Suprapubic skin (tissue), 4 donors: ENCODE results near the gene SCAPER. TPM values are rescaled to one million over a fixed set of nuclear protein-coding genes. Genes with fewer than 3 reads are reported as not detected.

Experiments used
- DNase-seq, 2 donors: peaks; one replicate each; pipeline ENCODE4 v3.0.0-alpha.2; 2019; ENCODE audit warnings: low spot score in 2 of 2
- H3K27ac ChIP-seq: fragments of 200-600 bp; sonication (generic); one replicate; pipeline ENCODE4 v1.5.1; 2019
- H3K27me3 ChIP-seq: fragments of 200-600 bp; sonication (generic); one replicate; pipeline ENCODE4 v1.5.1; 2019
- H3K36me3 ChIP-seq: fragments of 200-600 bp; sonication (generic); one replicate; pipeline ENCODE4 v1.5.1; 2019
- H3K4me1 ChIP-seq: fragments of 200-600 bp; sonication (generic); one replicate; pipeline ENCODE4 v1.5.1; 2019
- H3K4me3 ChIP-seq: fragments of 200-600 bp; sonication (generic); one replicate; pipeline ENCODE4 v1.5.1; 2019; ENCODE audit warnings: mild to moderate bottlenecking
- H3K9me3 ChIP-seq: fragments of 200-600 bp; sonication (generic); one replicate; pipeline ENCODE4 v1.5.1; 2019
- EP300 ChIP-seq: sonication (generic); formaldehyde crosslinking; IDR thresholded peaks from one replicate; pipeline ENCODE4 v1.6.1; 2017; ENCODE audit warnings: antibody characterized with exemption
- POLR2A ChIP-seq, 2 donors: fragments of 450-650 bp; IDR thresholded peaks; one replicate each; pipeline ENCODE4 v1.6.1; 2017; ENCODE audit warnings: antibody characterized with exemption in 2 of 2, mild to moderate bottlenecking in 2 of 2, moderate library complexity in 2 of 2
- POLR2AphosphoS5 ChIP-seq, 3 donors: sonication (generic); formaldehyde crosslinking; IDR thresholded peaks; one replicate each; pipeline ENCODE4 v1.6.1; 2017; ENCODE audit warnings: antibody characterized with exemption in 3 of 3
- WGBS: methylation state at CpG from one replicate; pipeline ENCODE4 v1.1.5; 2018; 5-methylcytosine and 5-hydroxymethylcytosine counted together
- total RNA-seq, 4 donors: library from RNA; depleted of rRNA; stranded (reverse); fragments of >200 nt; gene quantifications; one replicate each; pipeline ENCODE4 v1.1.0, GENCODE V29; 2016
- TF ChIP-seq, protein P1 (sequence below), 2 donors: fragments of 200-600 bp in 1 of 2; fragments of 450-650 bp in 1 of 2; sonication (generic) in 1 of 2; IDR thresholded peaks; one replicate each; pipeline ENCODE4 v1.5.1; 2016 to 2019; ENCODE audit warnings: antibody characterized with exemption in 2 of 2, mild to moderate bottlenecking in 1 of 2, moderate library complexity in 1 of 2

The SCAPER gene
- total RNA-seq, 4 donors from 2014 or later, result 26.3 to 61.4 (median 37.3) TPM

DNA sequence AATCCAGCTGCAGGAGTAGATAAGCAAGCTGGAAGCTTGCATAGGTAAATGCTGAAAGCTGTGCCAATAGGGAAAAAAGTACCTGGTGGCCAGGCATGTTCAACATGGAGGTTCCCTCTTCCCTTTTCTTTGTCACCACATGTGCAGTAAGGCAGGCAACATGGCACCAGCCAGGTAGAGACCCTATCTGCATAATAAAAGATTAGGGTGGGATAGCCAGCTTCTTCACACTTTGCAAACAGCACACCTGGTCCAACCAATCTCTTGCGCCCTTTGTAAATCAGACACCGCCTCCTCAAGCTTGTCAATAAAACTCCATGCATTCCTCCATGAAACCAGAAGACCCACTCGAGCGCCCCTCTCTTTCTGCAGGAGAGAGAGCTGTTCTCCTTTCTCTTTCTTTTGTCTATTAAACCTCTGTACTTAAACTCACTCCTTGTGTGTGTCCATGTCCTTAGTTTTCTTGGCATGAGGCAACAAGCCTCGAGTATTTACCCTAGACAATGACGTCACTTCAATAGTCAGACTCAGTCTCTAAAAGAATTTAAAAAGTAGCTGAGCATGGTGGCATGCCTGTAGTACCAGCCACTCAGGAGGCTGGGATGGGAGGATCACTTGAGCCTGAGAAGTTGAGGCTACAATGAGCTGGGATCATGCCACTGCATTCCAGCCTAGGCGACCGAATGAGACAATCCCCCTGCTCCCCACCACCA is 256.3 kb downstream of the SCAPER start:
- TF ChIP-seq EP300 (no peak), POLR2AphosphoS5 (IDR thresholded peaks at IDR 0.05) (no peak), POLR2A (IDR thresholded peaks at IDR 0.05) (no peak)
- TF ChIP-seq, protein P1, sequence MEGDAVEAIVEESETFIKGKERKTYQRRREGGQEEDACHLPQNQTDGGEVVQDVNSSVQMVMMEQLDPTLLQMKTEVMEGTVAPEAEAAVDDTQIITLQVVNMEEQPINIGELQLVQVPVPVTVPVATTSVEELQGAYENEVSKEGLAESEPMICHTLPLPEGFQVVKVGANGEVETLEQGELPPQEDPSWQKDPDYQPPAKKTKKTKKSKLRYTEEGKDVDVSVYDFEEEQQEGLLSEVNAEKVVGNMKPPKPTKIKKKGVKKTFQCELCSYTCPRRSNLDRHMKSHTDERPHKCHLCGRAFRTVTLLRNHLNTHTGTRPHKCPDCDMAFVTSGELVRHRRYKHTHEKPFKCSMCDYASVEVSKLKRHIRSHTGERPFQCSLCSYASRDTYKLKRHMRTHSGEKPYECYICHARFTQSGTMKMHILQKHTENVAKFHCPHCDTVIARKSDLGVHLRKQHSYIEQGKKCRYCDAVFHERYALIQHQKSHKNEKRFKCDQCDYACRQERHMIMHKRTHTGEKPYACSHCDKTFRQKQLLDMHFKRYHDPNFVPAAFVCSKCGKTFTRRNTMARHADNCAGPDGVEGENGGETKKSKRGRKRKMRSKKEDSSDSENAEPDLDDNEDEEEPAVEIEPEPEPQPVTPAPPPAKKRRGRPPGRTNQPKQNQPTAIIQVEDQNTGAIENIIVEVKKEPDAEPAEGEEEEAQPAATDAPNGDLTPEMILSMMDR (IDR thresholded peaks at IDR 0.05), result no peak
- H3K9me3 ChIP-seq, result no peaks in the 10 kb centered on the region
- H3K4me3 ChIP-seq, result no peak overlapping the region
- DNase-seq, result no peak
- peaks cover 5% of the 10 kb centered on the region for H3K36me3 ChIP-seq
- no peaks in the 10 kb centered on the region for H3K27me3 ChIP-seq
- no peak overlapping the region for H3K27ac ChIP-seq
- H3K4me1 ChIP-seq, result no peaks in the 10 kb centered on the region
- 82% methylated on average over 8 of the region's 8 CpGs for WGBS

DNA sequence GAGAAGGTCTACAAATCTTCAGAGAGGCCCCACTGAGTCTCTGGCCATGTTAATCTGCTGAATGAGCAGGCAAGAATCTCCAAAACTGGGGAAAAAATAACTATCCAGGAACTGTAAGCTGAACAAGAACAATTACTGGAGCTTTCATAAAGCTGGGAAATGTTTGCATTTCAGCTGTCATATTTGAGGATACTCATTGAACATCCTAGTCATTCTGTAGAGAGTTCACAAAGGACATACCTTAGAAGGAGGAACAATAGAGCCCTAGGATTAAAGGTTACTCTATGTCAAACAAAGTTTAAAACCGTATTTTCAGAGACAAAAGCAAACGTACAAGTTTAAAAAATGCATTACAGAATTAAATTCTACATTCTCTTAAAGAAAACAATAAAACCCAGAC is 257.5 kb downstream of the SCAPER start:
- no peak for TF ChIP-seq POLR2AphosphoS5 (IDR thresholded peaks at IDR 0.05)
- TF ChIP-seq, protein P1 (IDR thresholded peaks at IDR 0.05), result no peak
- no peak for TF ChIP-seq POLR2A (IDR thresholded peaks at IDR 0.05)
- TF ChIP-seq EP300, result no peak
- 90% methylated on average over 2 of the region's 2 CpGs for WGBS
- no peaks in the 10 kb centered on the region for H3K27me3 ChIP-seq

DNA sequence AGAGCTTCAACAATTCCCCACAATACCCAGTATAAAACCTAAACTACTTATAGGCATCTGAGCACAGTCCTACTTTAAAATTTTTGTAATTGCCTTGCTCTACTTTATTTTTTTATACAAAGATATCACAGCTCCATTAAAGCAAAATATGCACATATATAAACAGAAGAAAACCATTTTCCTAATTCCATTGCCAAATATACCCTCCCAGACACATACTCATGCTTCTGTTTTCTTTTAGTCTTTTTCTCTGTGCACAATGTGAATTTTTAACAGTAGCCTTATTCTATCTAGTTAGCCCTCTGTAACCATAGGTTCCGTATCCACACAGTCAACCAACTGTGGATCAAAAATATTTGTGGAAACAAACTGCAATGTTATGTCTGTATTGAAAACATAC is 260.5 kb downstream of the SCAPER start:
- H3K4me1 ChIP-seq, result no peaks in the 10 kb centered on the region
- DNase-seq, result no peak
- H3K27me3 ChIP-seq, result no peaks in the 10 kb centered on the region
- TF ChIP-seq EP300, result no peak
- TF ChIP-seq, protein P1 (IDR thresholded peaks at IDR 0.05), result no peak
- no peak for TF ChIP-seq POLR2AphosphoS5 (IDR thresholded peaks at IDR 0.05)
- no peak for TF ChIP-seq POLR2A (IDR thresholded peaks at IDR 0.05)
- H3K27ac ChIP-seq, result no peak overlapping the region
- no peak overlapping the region for H3K4me3 ChIP-seq
- H3K9me3 ChIP-seq, result no peaks in the 10 kb centered on the region
- 97% methylated on average over 1 of the region's 1 CpG for WGBS
- peaks cover 5% of the 10 kb centered on the region for H3K36me3 ChIP-seq

More for the DNA sequence above, 257.5 kb downstream of the SCAPER start:
- Histone ChIP-seq H3K4me3 (no peak overlapping the region), H3K27ac (no peak overlapping the region), H3K9me3 (no peaks in the 10 kb centered on the region), H3K36me3 (peaks cover 5% of the 10 kb centered on the region), H3K4me1 (no peaks in the 10 kb centered on the region)
- DNase-seq, result no peak

DNA sequence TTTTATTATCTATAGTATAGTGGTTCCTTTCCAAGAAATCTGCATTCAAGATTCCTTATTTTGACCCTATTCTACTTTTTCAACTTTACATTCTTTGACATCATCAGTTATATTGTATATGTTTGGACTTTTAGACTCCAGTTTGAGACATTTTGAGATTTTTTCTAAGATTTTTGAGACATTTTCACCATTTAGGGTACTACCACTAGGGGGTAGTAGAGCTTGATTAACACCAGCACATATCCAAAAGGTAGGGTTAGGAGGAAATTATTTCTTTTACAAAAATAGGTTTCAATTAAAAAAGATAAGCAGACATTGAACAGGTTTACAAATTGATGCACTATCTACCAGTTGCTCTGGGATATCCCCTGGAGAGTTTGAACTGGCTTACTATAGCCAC is 262.5 kb downstream of the SCAPER start:
- Histone ChIP-seq H3K4me3 (no peak overlapping the region), H3K36me3 (no peaks in the 10 kb centered on the region), H3K27me3 (no peaks in the 10 kb centered on the region), H3K27ac (no peak overlapping the region), H3K9me3 (no peaks in the 10 kb centered on the region), H3K4me1 (no peaks in the 10 kb centered on the region)
- DNase-seq, result no peak
- TF ChIP-seq EP300 (no peak), POLR2A (IDR thresholded peaks at IDR 0.05) (no peak), POLR2AphosphoS5 (IDR thresholded peaks at IDR 0.05) (no peak)
- TF ChIP-seq, protein P1 (IDR thresholded peaks at IDR 0.05), result no peak

DNA sequence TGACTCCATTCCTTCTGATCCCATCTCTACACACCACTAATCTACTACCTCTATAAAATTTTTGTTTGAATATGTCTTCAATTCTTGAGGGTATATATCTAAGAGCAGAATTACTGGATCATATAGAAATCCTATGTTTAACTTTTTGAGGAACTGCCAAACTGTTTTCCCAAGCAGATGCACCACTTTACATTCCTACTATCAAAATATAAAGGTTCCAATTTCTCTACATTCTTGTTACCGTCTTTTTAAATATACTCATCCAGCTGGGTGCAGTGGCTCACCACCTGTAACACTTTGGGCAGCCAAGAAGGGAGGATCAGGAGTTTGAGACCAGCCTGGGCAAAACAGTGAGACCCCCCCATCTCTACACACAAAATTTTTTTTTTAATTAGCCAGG is 268.0 kb downstream of the SCAPER start:
- Histone ChIP-seq H3K4me3 (no peak overlapping the region), H3K4me1 (no peaks in the 10 kb centered on the region), H3K27me3 (no peaks in the 10 kb centered on the region), H3K27ac (no peak overlapping the region), H3K9me3 (no peaks in the 10 kb centered on the region), H3K36me3 (peaks cover 5% of the 10 kb centered on the region)
- WGBS, result 93% methylated on average over 1 of the region's 1 CpG
- DNase-seq, result no peak
- TF ChIP-seq POLR2A (IDR thresholded peaks at IDR 0.05), result no peak
- no peak for TF ChIP-seq POLR2AphosphoS5 (IDR thresholded peaks at IDR 0.05)
- TF ChIP-seq, protein P1 (IDR thresholded peaks at IDR 0.05), result no peak
- TF ChIP-seq EP300, result no peak
